HG02884 (cell line): ENCODE data around the gene TIGD6.

ENCODE experiments used
- ATAC-seq: cut with Tn5 transposase; IDR thresholded peaks from one replicate; pipeline ENCODE4 v1.9.1; 2021; ENCODE audit warnings: mild to moderate bottlenecking, moderate library complexity; ENCODE audit not compliant: unreplicated experiment

TIGD6 gene

DNA sequence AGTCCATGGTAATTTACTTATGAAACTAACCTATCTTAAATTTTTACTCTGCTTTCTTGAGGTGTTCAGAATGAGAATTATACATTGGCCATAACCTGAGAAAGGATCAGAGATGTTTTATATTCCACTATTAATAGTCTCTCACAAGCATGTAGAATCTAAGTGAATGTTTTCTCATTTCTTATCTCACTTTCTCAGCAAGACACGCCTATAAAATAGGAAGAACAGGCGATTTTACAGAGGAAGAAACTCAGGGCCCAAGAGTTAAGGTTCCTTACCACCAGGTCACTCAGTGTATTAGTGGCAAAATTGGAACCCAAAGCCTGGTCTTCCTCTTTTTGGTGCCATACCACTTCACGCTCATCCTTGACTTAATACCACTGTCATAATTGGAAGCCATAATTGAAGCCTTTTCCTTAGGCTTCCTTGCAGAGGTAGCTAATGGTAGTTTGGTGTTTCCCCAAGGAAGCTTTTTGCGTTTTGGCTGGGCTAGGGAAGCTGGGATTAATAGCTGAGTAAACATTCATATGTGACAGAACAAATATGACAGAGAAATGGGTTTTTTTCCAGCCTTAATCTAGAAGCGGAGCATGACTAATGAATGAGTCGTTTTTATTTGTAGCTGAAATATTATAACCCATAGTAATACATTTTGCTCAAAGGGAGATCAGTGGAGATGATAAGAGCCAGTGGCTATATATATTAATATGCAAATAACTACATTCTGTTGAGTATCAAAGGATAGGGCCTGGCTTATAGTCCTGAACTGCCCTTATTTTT lies 17.0 kb upstream of the TIGD6 start:
- no peak for ATAC-seq

- no peak for ATAC-seq
Measured at GRCh38 chr5:150016537-150016936, 16.1 kb upstream of the TIGD6 start.

GRCh38 chr5:150015415-150015814 lies 15.0 kb upstream of the TIGD6 start:
- ATAC-seq: no peak

DNA sequence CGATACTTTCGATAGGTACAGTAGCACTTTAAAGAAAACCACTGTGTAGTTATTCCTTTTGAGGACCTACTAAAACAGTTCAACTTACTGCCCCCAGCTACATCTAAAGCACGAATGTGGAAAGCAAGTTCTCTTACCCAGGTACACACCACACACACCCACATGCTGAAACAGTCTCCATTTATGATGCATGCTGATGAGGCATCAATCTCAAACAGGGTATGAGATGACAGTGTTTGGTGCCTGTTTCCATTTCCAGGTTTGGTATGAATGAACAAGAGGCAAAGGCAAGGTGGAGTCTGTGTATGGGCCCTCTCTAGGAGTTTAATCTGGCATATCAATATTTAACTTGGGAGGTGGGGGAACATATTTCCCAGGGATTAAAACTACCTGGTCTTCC lies 14.0 kb upstream of the TIGD6 start:
- no peak for ATAC-seq

DNA sequence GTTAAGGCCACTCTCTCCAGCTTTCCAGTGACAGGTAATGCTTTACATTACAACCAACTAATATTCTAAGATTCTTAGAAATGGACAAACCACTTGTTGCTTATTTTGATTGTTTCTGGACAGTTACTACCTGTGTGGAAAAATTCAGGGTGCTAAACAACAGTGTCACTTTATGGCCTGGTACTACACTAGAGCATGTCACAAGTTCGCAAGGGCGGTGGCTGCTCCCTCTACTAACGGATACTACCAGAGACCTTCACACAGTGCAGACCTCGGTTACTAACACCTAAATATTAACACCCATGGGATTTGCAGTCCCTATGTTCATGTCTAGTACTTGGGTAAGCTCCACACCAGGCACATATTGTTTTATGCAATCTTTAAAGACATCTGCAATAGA lies 13.5 kb upstream of the TIGD6 start:
- ATAC-seq: no peak

DNA sequence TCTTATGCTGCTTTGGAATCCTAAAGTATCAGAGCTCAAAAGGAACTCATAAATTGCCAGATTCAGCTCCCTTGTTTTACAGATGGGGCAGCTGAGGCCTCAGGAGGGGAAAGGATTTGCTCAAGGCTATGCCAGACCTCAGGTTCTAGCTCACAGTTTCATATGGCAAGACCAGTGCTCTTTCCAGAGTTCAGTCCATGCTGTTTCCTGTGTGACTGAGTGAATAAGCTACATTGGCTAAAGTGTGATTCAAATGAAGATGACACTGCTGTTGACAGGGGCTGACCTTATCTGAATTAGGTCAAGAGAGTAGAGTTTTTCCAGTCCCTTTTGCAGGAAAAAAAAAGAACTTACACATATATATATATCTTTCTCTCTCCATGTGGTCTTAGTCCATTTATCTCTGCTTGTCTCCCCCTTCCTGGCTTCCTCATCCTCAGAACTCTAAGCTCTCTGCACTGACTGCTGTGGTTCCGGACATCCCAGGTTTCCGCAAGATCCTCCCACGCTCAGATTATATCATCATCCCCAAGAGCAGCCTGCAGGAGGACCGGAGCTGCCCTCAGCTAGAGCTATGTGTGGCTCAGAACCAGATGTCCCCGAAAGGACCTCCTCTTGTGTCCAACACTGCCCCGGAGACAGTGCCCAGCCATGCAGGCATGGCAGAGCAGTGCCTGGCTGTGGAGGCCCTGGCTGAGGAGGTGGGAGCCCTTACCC lies 9.4 kb upstream of the TIGD6 start:
- no peak for ATAC-seq

DNA sequence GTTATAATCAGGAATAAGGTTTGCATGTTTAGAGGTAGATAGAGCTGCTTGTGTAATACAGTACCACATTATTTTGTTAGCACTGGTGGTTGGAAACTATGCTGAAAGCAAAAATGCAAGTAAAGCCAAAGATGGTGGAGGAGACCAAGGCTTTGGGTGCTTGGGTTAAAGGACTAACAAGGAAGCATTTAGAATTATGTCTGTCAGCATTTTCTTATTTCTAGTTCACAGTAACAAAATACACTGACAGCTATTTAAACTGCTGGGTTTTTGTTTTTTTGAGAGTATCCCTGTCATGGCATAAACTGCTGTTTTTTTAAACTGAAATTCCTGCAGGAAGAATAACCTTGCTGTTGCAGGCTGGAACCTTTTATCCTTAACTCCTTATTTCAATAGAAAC lies 6.6 kb upstream of the TIGD6 start:
- ATAC-seq: no peak

DNA sequence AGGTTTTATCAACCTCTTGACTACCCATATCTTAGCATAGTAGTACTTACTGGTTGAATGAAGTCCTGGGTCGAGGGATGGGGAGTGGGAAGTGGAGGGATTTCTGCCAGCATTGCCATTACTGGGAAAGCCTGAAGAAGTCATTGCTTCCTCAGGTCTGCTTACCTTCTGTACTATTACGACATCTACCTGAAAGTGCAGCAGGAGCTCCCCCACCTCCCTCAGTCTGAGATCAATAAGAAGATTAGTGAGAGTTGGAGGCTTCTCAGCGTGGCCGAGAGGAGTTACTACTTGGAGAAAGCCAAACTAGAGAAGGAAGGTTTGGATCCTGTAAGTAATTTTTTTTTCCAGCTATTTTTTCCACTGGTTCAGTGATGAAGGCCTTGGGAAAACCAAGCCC lies 5.9 kb upstream of the TIGD6 start:
- ATAC-seq: no peak

- ATAC-seq: peak; percentile 54
Measured at GRCh38 chr5:150001660-150002486, 1.4 kb upstream of the TIGD6 start.

DNA sequence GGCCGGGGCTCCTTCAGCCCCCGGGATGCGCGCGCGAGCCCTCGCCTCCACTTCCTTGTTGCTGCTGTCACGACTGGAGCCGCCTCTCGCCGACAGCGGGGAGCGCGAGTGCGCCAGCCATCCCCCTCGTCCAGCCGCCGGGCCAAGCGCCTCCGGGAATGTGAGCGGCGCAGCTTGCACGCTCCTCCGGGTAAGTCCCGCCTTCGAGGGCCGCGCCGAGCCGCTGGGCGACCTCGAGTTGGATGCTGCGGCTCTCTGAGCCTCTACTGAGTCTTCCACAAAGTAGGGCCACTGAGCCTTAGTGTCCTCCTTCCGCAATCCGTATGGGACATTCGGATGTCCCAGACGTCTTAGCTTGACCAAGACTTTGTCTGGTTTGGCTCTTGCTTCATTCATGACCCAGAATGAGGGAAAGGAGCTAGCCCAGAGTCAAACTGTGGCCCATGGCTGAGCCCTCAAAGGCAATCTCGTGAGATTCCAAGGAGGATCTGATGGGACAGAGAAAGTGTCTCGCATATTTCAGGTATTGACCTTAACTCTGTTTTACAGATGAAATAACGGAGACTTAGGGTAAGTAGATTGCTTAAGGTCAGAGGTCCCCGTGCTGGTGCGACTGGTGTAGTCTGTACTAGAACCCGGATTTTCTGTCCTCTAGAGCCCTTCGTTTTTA lies 671 bp upstream of the TIGD6 start:
- no peak for ATAC-seq

DNA sequence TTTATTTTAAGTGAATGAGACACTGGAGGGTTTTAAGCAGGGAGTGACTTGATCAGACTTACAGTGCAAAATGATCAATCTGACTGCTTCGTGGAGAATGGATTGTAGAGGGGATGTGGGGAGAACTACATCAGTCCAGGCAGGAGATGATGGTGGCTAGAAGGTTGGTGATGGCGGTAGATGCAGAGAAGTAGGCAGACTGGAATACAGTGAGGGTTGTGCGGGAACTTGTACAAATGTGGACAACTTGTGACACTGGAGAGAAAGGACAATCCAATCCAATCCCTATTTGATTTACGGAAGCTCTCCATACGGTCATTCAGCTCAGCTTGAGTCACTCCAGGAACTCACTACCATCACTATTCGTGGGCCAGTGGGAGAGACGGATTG lies 593 bp downstream of the TIGD6 start:
- no peak for ATAC-seq

- ATAC-seq: no peak
Measured at GRCh38 chr5:149999359-149999758, 1.1 kb downstream of the TIGD6 start.

DNA sequence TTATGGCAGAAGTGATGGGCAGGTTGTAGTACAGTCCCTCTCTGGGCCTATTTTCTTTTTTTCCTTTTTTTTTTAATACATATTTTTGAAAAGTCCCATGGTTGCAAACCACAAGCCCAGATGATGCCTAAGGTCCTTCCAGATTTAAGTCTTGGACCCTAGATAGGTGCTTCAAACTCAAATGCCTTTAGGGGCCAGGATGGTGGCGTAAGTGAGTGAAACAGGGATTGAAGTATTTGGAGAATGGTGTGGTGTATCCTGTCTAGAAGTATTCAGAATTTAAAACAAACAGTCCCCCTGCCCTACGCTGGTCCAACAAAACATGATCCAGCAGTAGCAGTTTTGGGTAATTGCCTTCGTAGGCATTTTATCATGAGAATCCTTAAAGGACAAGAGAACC lies 2.2 kb downstream of the TIGD6 start:
- no peak for ATAC-seq

GRCh38 chr5:149996205-149996890 lies 4.1 kb downstream of the TIGD6 start:
- ATAC-seq: no peak

DNA sequence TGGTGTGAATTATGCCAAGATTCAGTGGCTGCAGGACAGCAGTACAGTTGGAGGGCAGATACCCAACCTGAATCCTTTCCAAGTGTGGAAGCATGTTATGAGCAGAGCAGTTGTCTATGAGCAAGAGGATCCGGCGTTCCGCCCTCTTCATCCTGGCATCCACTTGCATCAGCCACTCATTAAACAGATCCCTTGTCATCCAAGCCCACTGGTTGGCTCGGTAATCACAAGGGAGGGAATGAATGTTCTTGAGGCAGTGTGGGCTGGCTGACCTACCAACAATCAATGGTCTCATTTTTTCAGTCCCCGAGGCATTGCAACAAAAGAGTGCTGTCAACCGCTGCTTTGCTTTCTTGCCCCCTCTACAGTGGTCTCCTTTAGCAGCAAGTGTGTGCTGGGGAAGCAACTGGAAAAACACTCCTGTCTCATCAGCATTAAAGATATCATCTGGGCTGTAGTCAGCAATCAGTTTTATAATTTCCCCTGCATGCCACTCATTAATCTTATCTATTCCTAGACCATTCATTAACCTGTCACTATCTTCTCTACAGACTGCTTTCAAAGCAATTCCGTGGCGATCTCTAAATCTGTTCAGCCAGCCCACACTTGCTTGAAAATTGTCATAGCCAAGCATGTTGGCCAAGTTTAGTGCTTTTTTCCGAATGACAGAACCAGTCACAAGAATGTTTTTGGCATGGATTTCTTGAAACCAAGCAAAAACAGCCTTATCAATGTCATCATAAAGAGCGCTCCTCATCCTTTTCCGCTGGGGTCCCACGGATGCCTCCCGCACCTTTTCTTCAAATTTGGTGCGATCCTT lies 4.9 kb downstream of the TIGD6 start:
- no peak for ATAC-seq

DNA sequence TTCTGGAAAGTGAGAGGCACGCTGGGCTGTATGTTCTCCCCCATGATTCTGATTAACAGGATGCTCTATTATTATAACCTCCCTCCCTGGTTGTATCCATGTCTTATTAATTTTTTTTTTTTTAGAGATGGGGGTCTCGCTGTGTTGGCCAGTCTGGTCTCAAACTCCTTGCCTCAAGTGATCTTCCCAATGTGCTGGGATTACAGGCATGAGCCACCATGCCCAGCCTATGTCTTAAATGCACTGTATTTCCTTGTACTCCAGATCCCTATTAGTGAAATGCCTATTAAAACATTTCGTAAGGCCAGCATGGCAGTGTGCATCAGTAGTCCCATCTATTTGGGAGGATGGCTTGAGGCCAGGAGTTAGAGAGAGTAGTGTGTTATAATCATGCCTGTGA lies 7.0 kb downstream of the TIGD6 start:
- no peak for ATAC-seq

GRCh38 chr5:149990518-149991376 lies 9.7 kb downstream of the TIGD6 start:
- ATAC-seq: peak; percentile 69

GRCh38 chr5:149988126-149988525 lies 12.3 kb downstream of the TIGD6 start:
- no peak for ATAC-seq

DNA sequence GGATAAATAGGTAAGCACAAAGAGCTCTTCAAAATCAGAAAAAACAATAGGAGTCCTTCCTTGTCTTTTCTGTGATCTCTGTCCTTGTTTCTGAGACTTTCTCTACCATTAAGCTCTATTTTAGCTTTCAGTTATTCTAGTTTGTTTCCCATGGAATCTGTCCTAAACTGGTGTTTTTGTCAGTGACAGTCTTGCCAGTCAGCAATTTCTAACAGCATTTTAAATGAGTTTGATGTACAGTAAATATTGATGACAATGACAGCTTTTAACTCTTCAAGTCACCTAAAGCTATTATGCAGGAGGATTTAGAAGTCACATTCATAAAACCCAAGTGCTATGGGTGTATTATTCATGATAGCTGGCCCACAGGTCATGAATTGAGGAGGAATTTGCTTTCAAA lies 17.9 kb downstream of the TIGD6 start:
- no peak for ATAC-seq
